NOMO-1 treated with DMSO at 0.1 percent for 48 hours (cell line): ENCODE measurements around the gene CNTN6.

Source experiments
- DNase-seq: peaks from one replicate; lab custom pipeline; 2025; ENCODE audit not compliant: unreplicated experiment; lab: John Stamatoyannopoulos, UW

Gene CNTN6

GRCh38 chr3:1172644-1173043, 79.8 kb downstream of the CNTN6 start:
- no peak for DNase-seq

- DNase-seq = no peak
Measured at GRCh38 chr3:1179146-1179545, 86.3 kb downstream of the CNTN6 start.

- DNase-seq = no peak
Measured at GRCh38 chr3:1183320-1184048, 90.7 kb downstream of the CNTN6 start.

- DNase-seq = no peak
Measured at GRCh38 chr3:1190569-1190968, 97.7 kb downstream of the CNTN6 start.

GRCh38 chr3:1191026-1191425, 98.2 kb downstream of the CNTN6 start:
- no peak for DNase-seq

GRCh38 chr3:1195947-1196346, 103.1 kb downstream of the CNTN6 start:
- DNase-seq = no peak

- no peak for DNase-seq
Measured at GRCh38 chr3:1197051-1197450, 104.2 kb downstream of the CNTN6 start.

GRCh38 chr3:1200371-1200770, 107.5 kb downstream of the CNTN6 start:
- DNase-seq = no peak

GRCh38 chr3:1207904-1208303, 115.1 kb downstream of the CNTN6 start:
- DNase-seq = no peak

GRCh38 chr3:1214933-1215332, 122.1 kb downstream of the CNTN6 start:
- DNase-seq = no peak

GRCh38 chr3:1216856-1217255, 124.0 kb downstream of the CNTN6 start:
- no peak for DNase-seq

GRCh38 chr3:1227111-1227510, 134.3 kb downstream of the CNTN6 start:
- DNase-seq = no peak

GRCh38 chr3:1228289-1228688, 135.5 kb downstream of the CNTN6 start:
- no peak for DNase-seq

- no peak for DNase-seq
Measured at GRCh38 chr3:1230920-1231319, 138.1 kb downstream of the CNTN6 start.

- DNase-seq = no peak
Measured at GRCh38 chr3:1232276-1232675, 139.5 kb downstream of the CNTN6 start.

- no peak for DNase-seq
Measured at GRCh38 chr3:1235526-1236120, 142.8 kb downstream of the CNTN6 start.

- no peak for DNase-seq
Measured at GRCh38 chr3:1251282-1252060, 158.6 kb downstream of the CNTN6 start.

GRCh38 chr3:1252061-1252430, 159.2 kb downstream of the CNTN6 start:
- DNase-seq = no peak

- DNase-seq = no peak
Measured at GRCh38 chr3:1262246-1262645, 169.4 kb downstream of the CNTN6 start.

- no peak for DNase-seq
Measured at GRCh38 chr3:1263121-1263520, 170.3 kb downstream of the CNTN6 start.

- DNase-seq = no peak
Measured at GRCh38 chr3:1269808-1270207, 177.0 kb downstream of the CNTN6 start.

- no peak for DNase-seq
Measured at GRCh38 chr3:1272546-1273265, 179.9 kb downstream of the CNTN6 start.
